Osteoblast (primary cell): ENCODE measurements around the gene GSE1. TPM values are rescaled to one million over a fixed set of nuclear protein-coding genes. Genes with fewer than 3 reads are reported as not detected.
A peak's percentile ranks its signal among the peaks of the same experiment; 100 is the strongest.

Source experiments
- DNase-seq: peaks from one replicate; pipeline ENCODE4 v3.0.0; 2011; ENCODE audit warnings: low spot score, mixed read lengths; ENCODE audit not compliant: insufficient read length; ENCODE audit errors: missing footprints
- H2AFZ ChIP-seq: 2 replicates; pipeline ENCODE4 v1.6.0; 2011; ENCODE audit warnings: mild to moderate bottlenecking, low read length
- H3K27ac ChIP-seq: 2 replicates; pipeline ENCODE4 v1.5.1; 2011; ENCODE audit warnings: mild to moderate bottlenecking, low read depth, low read length, moderate library complexity
- H3K27me3 ChIP-seq: 2 replicates; pipeline ENCODE4 v1.6.0; 2012; ENCODE audit warnings: mild to moderate bottlenecking, control low read depth, inconsistent platforms, low read length, moderate library complexity; ENCODE audit not compliant: insufficient read depth
- H3K36me3 ChIP-seq: 2 replicates; pipeline ENCODE4 v1.5.1; 2011; ENCODE audit warnings: mild to moderate bottlenecking, low read length, control low read depth, moderate library complexity; ENCODE audit not compliant: insufficient read depth
- H3K4me1 ChIP-seq: 2 replicates; pipeline ENCODE4 v1.5.1; 2011; ENCODE audit warnings: mild to moderate bottlenecking, low read length, control low read depth, moderate library complexity; ENCODE audit not compliant: insufficient read depth
- H3K4me2 ChIP-seq: 2 replicates; pipeline ENCODE4 v1.6.0; 2011; ENCODE audit warnings: mild to moderate bottlenecking, low read length; ENCODE audit not compliant: insufficient read depth
- H3K4me3 ChIP-seq: fragments of 200-600 bp; sonication (generic); 3 replicates; pipeline ENCODE4 v1.5.1; 2012; ENCODE audit warnings: mild to moderate bottlenecking, low read length, inconsistent platforms; ENCODE audit not compliant: insufficient read depth
- H3K79me2 ChIP-seq: 2 replicates; pipeline ENCODE4 v1.6.0; 2012; ENCODE audit warnings: mild to moderate bottlenecking, low read length, control low read depth, inconsistent platforms; ENCODE audit not compliant: insufficient read depth
- H3K9me3 ChIP-seq: 2 replicates; pipeline ENCODE4 v1.5.1; 2011; ENCODE audit warnings: low read depth, low read length, control low read depth
- H4K20me1 ChIP-seq: 2 replicates; pipeline ENCODE4 v1.6.0; 2012; ENCODE audit warnings: mild to moderate bottlenecking, low read length, control low read depth; ENCODE audit not compliant: insufficient read depth
- total RNA-seq: library from RNA; depleted of rRNA; stranded (reverse); fragments of >200 nt; gene quantifications from 2 replicates; pipeline ENCODE4 v1.2.3, GENCODE V29; 2012
- TF ChIP-seq, protein P1 (sequence below): IDR thresholded peaks from 2 replicates; pipeline ENCODE4 v1.5.1; 2011; ENCODE audit warnings: mild to moderate bottlenecking, low read depth, low read length, moderate library complexity; ENCODE audit errors: extremely low read depth

GSE1 gene
- total RNA-seq, 1 donor: 49.6 TPM

DNA sequence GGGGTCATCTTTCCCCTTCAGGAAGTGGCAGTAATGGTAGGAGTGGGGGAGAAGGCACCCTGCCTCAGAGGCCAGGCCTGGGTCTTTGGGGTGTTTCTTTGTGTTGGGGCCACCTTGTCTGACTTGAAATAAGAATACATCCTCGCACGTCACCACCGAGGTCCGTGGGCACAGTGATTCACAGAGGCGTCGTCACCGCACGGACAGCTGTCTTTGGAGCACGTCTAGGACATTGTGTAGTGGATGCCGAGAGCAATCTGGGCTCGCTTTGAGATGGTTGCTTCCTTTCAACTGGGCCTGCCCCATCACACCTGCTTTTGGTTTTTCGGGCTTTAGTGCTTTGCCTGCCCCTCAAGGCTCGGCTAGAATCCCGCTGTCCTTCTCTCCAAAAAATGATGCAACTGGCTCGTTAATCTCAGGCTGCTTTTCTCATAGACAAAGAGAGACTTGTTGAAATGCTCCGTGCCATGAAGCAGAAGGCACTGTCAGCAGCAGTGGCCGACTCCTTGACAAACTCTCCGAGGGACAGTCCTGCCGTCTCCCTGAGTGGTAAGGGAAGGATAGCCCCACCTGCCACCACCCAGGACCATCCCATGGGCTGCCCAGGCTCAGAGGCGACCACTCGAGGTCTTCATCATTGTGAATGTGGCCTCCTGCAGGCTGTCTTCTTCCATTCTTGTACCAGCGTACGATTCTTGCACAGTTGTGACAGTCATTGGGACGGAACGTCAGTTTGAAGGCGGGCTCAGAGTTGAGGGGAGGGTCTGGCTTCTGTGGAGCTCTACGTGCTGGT is 51.7 kb downstream of the GSE1 start:
- Histone ChIP-seq H4K20me1 (peaks cover 39% of the 10 kb centered on the region), H3K79me2 (peaks cover 2% of the 10 kb centered on the region), H3K36me3 (peaks cover 85% of the 10 kb centered on the region), H3K4me3 (no peak overlapping the region), H3K27ac (no peak overlapping the region), H2AFZ (no peak overlapping the region), H3K9me3 (no peaks in the 10 kb centered on the region), H3K27me3 (no peaks in the 10 kb centered on the region), H3K4me2 (no peak overlapping the region), H3K4me1 (no peaks in the 10 kb centered on the region)
- DNase-seq: peak; percentile 62
- TF ChIP-seq, protein P1, sequence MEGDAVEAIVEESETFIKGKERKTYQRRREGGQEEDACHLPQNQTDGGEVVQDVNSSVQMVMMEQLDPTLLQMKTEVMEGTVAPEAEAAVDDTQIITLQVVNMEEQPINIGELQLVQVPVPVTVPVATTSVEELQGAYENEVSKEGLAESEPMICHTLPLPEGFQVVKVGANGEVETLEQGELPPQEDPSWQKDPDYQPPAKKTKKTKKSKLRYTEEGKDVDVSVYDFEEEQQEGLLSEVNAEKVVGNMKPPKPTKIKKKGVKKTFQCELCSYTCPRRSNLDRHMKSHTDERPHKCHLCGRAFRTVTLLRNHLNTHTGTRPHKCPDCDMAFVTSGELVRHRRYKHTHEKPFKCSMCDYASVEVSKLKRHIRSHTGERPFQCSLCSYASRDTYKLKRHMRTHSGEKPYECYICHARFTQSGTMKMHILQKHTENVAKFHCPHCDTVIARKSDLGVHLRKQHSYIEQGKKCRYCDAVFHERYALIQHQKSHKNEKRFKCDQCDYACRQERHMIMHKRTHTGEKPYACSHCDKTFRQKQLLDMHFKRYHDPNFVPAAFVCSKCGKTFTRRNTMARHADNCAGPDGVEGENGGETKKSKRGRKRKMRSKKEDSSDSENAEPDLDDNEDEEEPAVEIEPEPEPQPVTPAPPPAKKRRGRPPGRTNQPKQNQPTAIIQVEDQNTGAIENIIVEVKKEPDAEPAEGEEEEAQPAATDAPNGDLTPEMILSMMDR: no peak

DNA sequence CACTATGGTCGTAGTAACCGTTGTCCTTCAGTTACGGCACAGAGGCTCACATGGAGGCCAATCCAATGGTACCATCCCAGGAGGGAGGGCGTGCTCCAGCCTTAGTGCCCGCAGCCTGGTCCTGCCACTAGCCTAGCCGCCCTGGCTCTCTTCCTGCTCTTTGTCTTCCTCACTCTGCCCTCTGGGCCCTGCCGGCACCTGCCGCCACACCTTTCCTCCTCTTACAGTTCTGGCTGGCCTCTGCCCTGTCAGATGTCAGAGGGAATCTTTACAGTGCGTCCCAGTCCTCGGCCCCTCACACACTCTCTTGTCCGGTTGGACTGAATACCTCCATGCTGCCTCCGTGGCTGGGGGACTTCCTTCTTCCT is 52.2 kb downstream of the GSE1 start:
- no peak overlapping the region for H3K4me3 ChIP-seq
- DNase-seq: no peak

DNA sequence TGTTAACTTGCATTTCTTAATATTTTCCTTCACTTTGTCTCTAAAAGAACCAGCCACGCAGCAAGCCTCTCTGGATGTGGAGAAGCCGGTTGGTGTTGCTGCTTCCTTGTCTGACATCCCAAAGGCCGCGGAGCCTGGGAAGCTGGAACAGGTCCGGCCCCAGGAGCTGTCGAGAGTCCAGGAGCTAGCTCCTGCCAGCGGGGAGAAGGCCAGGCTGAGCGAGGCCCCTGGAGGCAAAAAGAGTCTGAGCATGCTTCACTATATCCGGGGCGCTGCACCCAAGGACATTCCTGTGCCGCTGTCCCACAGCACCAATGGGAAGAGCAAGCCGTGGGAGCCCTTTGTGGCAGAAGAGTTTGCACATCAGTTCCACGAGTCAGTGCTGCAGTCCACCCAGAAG is 52.8 kb downstream of the GSE1 start:
- Histone ChIP-seq H3K79me2 (peaks cover 3% of the 10 kb centered on the region), H3K36me3 (peaks cover 87% of the 10 kb centered on the region), H4K20me1 (peaks cover 39% of the 10 kb centered on the region), H3K27ac (no peak overlapping the region), H3K9me3 (no peaks in the 10 kb centered on the region), H2AFZ (no peak overlapping the region), H3K4me2 (no peak overlapping the region), H3K27me3 (no peaks in the 10 kb centered on the region), H3K4me3 (no peak overlapping the region), H3K4me1 (no peaks in the 10 kb centered on the region)
- TF ChIP-seq, protein P1: no peak
- DNase-seq: peak; percentile 43

More for the DNA sequence above, 52.2 kb downstream of the GSE1 start:
- H3K9me3 ChIP-seq: no peaks in the 10 kb centered on the region
- no peak overlapping the region for H2AFZ ChIP-seq
- TF ChIP-seq, protein P1: no peak
- no peak overlapping the region for H3K27ac ChIP-seq
- H3K79me2 ChIP-seq: peaks cover 3% of the 10 kb centered on the region
- H3K36me3 ChIP-seq: peaks cover 84% of the 10 kb centered on the region
- H3K4me1 ChIP-seq: no peaks in the 10 kb centered on the region
- H3K4me2 ChIP-seq: no peak overlapping the region
- no peaks in the 10 kb centered on the region for H3K27me3 ChIP-seq
- peaks cover 38% of the 10 kb centered on the region for H4K20me1 ChIP-seq

DNA sequence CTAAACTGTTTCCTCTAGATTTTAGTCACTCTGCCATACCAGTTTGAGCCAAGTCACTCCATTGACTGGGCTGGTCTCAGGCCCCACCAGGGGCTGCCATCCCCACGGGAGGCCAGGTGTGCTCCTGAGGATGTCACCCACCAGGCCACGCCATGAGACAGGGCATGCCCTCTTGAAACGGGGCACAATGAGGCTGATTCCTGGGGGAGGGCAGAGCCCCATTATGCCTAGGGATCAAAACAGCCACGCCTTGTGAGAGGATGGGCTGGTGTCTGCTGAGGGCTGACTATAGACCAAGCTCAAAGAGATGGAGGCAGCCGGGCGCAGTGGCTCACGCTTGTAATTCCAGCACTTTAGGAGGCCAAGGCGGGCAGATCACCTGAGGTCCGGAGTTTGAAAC is 54.1 kb downstream of the GSE1 start:
- Histone ChIP-seq H3K79me2 (peaks cover 3% of the 10 kb centered on the region), H3K4me2 (no peak overlapping the region), H3K9me3 (no peaks in the 10 kb centered on the region), H3K4me1 (no peaks in the 10 kb centered on the region), H3K4me3 (no peak overlapping the region), H4K20me1 (peaks cover 41% of the 10 kb centered on the region), H3K27me3 (no peaks in the 10 kb centered on the region), H3K36me3 (peaks cover 90% of the 10 kb centered on the region), H2AFZ (no peak overlapping the region), H3K27ac (no peak overlapping the region)
- DNase-seq: peak; percentile 68
- TF ChIP-seq, protein P1: no peak
